Lung (tissue), 12 donors: Measurements from ENCODE around the gene PIK3R6. TPM values are rescaled to one million over a fixed set of nuclear protein-coding genes. Genes with fewer than 3 reads are reported as not detected.

Experiments
- ATAC-seq: fragments of 200-7000 bp; cut with Tn5 transposase; one replicate; pipeline ENCODE4 v1.9.1; 2020; ENCODE audit warnings: moderate number of reproducible peaks; ENCODE audit not compliant: insufficient read depth, low FRiP score
- DNase-seq, 3 donors: peaks; one replicate each; pipeline ENCODE4 v3.0.0-alpha.2; 2013 to 2017
- H3K27ac ChIP-seq, 2 donors: one replicate each; pipeline ENCODE4 v1.5.1; 2013; ENCODE audit warnings: mild to moderate bottlenecking in 2 of 2, moderate library complexity in 2 of 2, control low read depth in 1 of 2, inconsistent platforms in 1 of 2, low read depth in 1 of 2, low read length in 1 of 2
- H3K27me3 ChIP-seq, 3 donors: one replicate each; pipeline ENCODE4 v1.5.1; 2013; ENCODE audit warnings: low read length in 2 of 3; ENCODE audit not compliant: control insufficient read depth in 3 of 3, insufficient read depth in 3 of 3
- H3K36me3 ChIP-seq, 4 donors: one replicate each; pipeline ENCODE4 v1.5.1; 2013; ENCODE audit warnings: low read length in 4 of 4, mild to moderate bottlenecking in 1 of 4, moderate library complexity in 1 of 4; ENCODE audit not compliant: control insufficient read depth in 4 of 4, insufficient read depth in 4 of 4
- H3K4me1 ChIP-seq, 5 donors: one replicate each; pipeline ENCODE4 v1.5.1; 2013; ENCODE audit warnings: low read length in 5 of 5, mild to moderate bottlenecking in 2 of 5, moderate library complexity in 1 of 5; ENCODE audit not compliant: control insufficient read depth in 5 of 5, insufficient read depth in 5 of 5
- H3K4me3 ChIP-seq: one replicate; pipeline ENCODE4 v1.5.1; 2013; ENCODE audit warnings: mild to moderate bottlenecking, control low read depth, moderate library complexity
- H3K9ac ChIP-seq, 2 donors: one replicate each; pipeline ENCODE4 v1.5.1; 2013; ENCODE audit warnings: low read length in 2 of 2, control low read depth in 1 of 2; ENCODE audit not compliant: insufficient read depth in 1 of 2
- H3K9me3 ChIP-seq, 4 donors: one replicate each; pipeline ENCODE4 v1.5.1; 2013; ENCODE audit warnings: low read length in 3 of 4, mild to moderate bottlenecking in 1 of 4, moderate library complexity in 1 of 4; ENCODE audit not compliant: control insufficient read depth in 4 of 4, insufficient read depth in 3 of 4
- CTCF ChIP-seq: IDR thresholded peaks from 2 replicates; pipeline ENCODE4 v1.5.1; 2012; ENCODE audit warnings: mild to moderate bottlenecking; ENCODE audit errors: control extremely low read depth, extremely low read depth
- WGBS, 2 donors: extraction: QIAGEN DNeasy Blood & Tissue Kit; methylation state at CpG; one replicate each; pipeline ENCODE4 v1.1.7; 2013; 5-methylcytosine and 5-hydroxymethylcytosine counted together
- polyA plus RNA-seq, 2 donors: library from polyadenylated mRNA; stranded (reverse); fragments of 200-250 nt; gene quantifications; one replicate each; pipeline ENCODE4 v1.2.1, GENCODE V29; 2013
- total RNA-seq, 2 donors: library from RNA; depleted of rRNA in 1 of 2; stranded (reverse); fragments of >200 nt in 1 of 2; gene quantifications; one replicate each; pipeline ENCODE4 v1.2.1, GENCODE V29; 2014 to 2021
- donor health status: control.
- donor health status: control.
- donor health status: Bipolar disorder and iron deficiency.
- donor health status: healthy.
- donor health status: DM: yes; HTN: yes; CAD: no.

Gene PIK3R6
- total and polyA plus RNA-seq, 4 donors, result 0.93 to 3.0 (median 1.5) TPM

GRCh38 chr17:8818654-8819330 lies 48.7 kb downstream of the PIK3R6 start:
- H3K27me3 ChIP-seq, result peaks cover 0 to 30% (median 3%) of the 10 kb centered on the region in 3 donors
- 60 to 75% methylated on average over 3 of the region's 3 CpGs for WGBS, 2 donors
- DNase-seq (peak; percentile 19 to 40 (median 32)), ATAC-seq (no peak)
- no peak overlapping the region for H3K9ac ChIP-seq
- H3K36me3 ChIP-seq, result no peaks in the 10 kb centered on the region
- no peaks in the 10 kb centered on the region for H3K4me1 ChIP-seq
- H3K9me3 ChIP-seq, result peaks cover 0 to 3% (median 0%) of the 10 kb centered on the region in 4 donors
- TF ChIP-seq CTCF, result no peak
- H3K4me3 ChIP-seq, result no peak overlapping the region
- no peak overlapping the region for H3K27ac ChIP-seq

GRCh38 chr17:8818047-8818446 lies 49.4 kb downstream of the PIK3R6 start:
- no peak overlapping the region for H3K9ac ChIP-seq
- H3K4me1 ChIP-seq, result no peaks in the 10 kb centered on the region
- no peak overlapping the region for H3K4me3 ChIP-seq
- H3K36me3 ChIP-seq, result no peaks in the 10 kb centered on the region
- TF ChIP-seq CTCF, result no peak
- WGBS, 2 donors, result 90 to 93% methylated on average over 8 of the region's 8 CpGs
- ATAC-seq (no peak), DNase-seq (no peak)
- H3K27me3 ChIP-seq, result peaks cover 0 to 30% (median 3%) of the 10 kb centered on the region in 3 donors
- no peaks in the 10 kb centered on the region for H3K9me3 ChIP-seq
- H3K27ac ChIP-seq, result no peak overlapping the region

- ATAC-seq, result no peak
- H3K4me3 ChIP-seq, result no peak overlapping the region
- no peak overlapping the region for H3K9ac ChIP-seq
- H3K36me3 ChIP-seq, result no peaks in the 10 kb centered on the region
- TF ChIP-seq CTCF, result no peak
- DNase-seq, result no peak
- H3K27me3 ChIP-seq, result peaks cover 0 to 16% (median 0%) of the 10 kb centered on the region in 3 donors
- no peak overlapping the region for H3K27ac ChIP-seq
- H3K4me1 ChIP-seq, result no peaks in the 10 kb centered on the region
- peaks cover 0 to 12% (median 0%) of the 10 kb centered on the region in 4 donors for H3K9me3 ChIP-seq
- 35 to 70% methylated on average over 4 of the region's 4 CpGs for WGBS, 2 donors
Measured at GRCh38 chr17:8806926-8807550, 60.4 kb downstream of the PIK3R6 start.
